GM19043 (cell line): ENCODE results near the gene L3MBTL4.
"Not testable (repeated sequence)": the region's sequence is repeated elsewhere in the genome, so short reads cannot be mapped to it uniquely, and the experiment has no call there.

ENCODE experiments used
- ATAC-seq: cut with Tn5 transposase; IDR thresholded peaks from one replicate; pipeline ENCODE4 v1.9.1; 2021; ENCODE audit warnings: low read depth; ENCODE audit not compliant: unreplicated experiment

The L3MBTL4 gene

DNA sequence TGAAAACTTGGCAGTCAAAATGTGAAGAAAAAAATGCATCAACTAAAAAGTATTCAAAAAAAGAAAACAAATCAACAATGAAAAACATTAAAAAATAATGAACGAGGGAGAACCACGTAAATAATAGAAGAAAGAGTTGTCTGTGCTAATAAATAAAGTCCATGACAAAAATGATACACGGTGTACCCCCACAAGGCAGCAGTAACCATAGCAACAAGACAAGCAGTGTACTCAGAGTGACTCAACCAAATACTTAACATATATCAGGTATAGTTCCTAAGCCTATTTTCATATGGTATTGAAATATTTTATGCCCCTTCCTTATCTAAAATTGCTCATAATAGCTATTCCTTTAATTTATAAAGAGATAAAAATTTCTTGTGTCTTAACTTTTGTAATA is 357.1 kb downstream of the L3MBTL4 start:
- ATAC-seq: no peak

DNA sequence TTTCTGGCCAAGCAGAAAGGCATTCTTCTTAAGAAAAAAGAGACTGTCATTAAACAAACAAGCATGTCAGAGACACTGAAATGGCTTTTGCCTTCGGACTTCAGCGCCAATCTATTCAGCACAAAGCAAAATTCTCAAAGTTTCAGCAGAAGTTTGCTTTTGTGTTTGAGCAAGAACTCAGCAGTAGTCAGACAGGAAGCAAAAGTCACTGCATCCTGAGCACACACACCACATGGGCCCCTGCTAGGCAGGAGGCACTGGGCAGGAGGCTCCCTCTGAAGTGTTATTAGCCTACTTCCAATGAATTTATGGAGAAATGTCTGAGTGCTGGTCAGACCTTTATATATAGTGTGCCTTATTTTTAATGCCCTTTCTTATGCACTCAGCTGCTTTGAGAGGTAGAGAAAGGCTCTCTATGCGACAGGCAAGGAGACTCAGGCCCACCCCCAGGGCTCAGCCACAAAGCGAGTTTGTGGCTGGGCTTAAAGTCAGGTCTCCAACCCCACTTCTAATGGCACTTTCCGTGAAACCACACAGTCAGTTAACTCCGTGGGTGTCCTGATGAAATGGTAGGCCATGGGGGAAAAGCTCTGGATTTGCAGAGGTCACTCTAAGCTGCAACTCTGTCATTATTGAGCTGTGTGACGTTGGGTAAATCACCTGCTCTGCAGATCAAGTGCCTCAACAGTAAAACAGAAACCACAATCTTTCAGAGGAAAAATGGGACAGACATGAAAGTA is 358.4 kb downstream of the L3MBTL4 start:
- no peak for ATAC-seq

DNA sequence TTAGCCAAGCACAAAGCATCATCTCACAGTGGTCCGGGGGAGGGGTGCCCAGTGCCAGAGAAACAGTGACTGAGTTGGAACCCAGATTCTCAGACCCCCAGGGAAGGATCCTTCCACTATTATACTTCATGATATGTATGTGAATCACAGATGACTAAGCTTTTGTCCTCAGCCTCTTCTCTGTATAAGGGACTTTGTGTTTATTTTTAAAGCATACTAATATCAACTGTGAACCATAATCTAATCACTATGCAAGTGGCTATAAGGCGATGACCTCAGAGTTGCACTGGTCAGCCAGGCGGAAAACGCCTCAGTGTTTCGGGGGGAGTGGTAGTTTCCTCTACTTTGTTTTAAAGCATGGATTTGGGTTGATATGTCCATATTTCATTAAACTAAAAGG is 359.0 kb downstream of the L3MBTL4 start:
- ATAC-seq: no peak

DNA sequence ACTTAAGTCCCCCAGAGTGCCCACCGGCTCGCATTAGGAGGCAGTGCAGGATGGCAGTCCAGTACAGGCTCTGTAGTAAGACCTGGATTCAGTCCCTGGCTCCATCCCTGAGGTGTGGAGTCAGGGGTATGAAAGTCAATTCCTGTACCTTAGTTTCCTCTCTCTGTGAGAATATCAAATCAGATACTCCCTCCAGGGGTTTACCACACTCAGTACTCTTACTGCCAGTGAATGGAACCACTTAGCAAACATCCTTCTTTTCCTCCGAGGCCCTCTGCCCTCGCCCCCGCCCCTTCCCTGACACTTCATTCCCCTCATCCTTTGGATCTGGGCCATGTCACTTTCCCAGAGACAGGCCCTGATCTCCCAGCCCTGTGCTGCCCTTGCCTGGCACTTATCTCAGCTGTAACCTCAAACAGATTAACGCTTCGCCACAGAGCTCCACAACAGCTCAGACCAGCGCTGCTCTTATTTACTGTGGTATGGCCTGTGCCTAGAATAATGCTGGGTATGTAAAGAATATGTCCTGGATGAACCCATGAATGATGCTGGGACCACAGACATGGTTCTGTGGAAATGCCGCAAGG is 360.4 kb downstream of the L3MBTL4 start:
- no peak for ATAC-seq

DNA sequence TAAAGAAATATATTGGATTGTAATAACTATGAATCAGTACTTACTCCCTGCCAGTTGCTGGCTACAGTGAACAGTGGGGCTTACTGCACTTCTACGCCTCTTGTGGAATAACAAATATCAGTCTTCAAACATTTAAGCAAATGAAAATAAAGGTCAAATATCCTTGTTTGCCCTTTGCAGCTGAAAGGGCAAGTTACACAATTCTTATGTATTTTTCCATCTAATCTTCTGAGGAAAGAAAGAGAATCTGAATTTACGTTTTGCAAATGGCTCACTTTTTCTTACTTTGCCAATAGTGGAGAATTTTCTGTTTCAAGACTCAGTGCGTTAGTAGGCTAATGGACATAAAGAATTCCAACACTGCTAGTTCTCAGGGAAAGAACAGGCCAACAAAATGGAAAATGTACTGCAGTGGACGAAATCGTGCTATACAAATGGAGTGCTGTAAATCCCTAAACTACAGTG is 362.2 kb downstream of the L3MBTL4 start:
- ATAC-seq: no peak

- not testable (repeated sequence) for ATAC-seq
Observed at GRCh38 chr18:6047596-6047995, 367.1 kb downstream of the L3MBTL4 start.

DNA sequence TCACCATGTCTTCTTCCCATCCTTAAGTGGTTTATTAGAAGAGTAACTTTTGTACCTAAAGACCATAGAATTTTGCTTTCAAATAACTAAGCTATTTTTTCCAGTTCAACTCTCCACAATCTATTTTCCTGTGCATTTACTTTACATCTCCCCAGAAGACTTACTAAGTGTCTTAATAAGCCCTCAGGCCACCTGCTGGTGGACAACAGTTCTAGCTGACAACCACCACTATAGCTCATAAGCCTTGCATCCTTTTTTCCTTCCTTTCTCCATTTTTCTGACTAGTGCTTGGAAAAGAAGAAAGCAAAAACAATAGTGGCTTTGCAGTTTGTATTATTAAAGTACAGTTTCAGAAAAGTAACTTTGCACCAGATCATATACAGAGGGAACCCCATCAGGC is 369.9 kb downstream of the L3MBTL4 start:
- no peak for ATAC-seq

GRCh38 chr18:6044319-6044718 is 370.4 kb downstream of the L3MBTL4 start:
- no peak for ATAC-seq

- no peak for ATAC-seq
Observed at GRCh38 chr18:6039055-6039454, 375.7 kb downstream of the L3MBTL4 start.

- ATAC-seq: no peak
Observed at GRCh38 chr18:6031442-6031841, 383.3 kb downstream of the L3MBTL4 start.

- ATAC-seq: no peak
Observed at GRCh38 chr18:6031002-6031401, 383.7 kb downstream of the L3MBTL4 start.

GRCh38 chr18:6024745-6025248 is 389.9 kb downstream of the L3MBTL4 start:
- ATAC-seq: no peak

GRCh38 chr18:6023551-6023950 is 391.2 kb downstream of the L3MBTL4 start:
- ATAC-seq: no peak

GRCh38 chr18:6022845-6023244 is 391.9 kb downstream of the L3MBTL4 start:
- no peak for ATAC-seq

GRCh38 chr18:6022074-6022444 is 392.7 kb downstream of the L3MBTL4 start:
- no peak for ATAC-seq

DNA sequence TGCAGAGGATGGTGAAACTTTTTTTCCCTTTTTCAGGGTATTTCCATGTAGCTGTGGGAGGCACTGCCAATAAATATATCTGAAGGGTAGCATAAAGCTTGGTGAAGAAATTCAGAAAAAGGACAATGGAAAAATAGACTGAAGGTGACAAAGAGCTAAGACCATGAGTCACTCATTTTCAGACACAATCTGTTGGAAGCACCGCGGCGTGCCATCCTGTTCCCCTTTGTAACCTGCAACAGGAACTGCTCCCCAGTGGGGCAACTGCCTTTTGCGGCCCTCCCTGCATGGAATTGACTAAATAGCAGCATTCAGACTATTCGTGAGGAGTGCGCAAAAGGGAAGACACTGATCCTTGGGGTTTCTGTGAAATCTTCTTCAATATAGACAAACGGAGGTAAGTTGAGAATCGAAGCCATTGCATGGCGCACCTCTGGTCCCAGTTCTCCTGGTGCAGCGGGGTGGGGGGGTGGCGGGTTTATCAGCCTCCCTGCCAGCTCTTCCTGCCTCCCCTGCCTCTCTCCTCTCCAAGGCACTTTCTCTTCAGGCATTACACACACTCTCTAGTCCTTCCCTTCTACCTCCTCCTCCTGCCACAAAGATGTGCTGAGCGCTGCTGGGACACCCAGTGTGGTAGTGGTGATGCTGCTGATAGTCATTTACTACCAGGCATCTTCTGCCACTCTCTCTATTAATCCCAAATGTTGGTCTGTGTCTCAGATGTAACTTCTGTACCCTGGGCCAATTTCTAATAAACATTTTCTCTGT is 393.2 kb downstream of the L3MBTL4 start:
- ATAC-seq: no peak

DNA sequence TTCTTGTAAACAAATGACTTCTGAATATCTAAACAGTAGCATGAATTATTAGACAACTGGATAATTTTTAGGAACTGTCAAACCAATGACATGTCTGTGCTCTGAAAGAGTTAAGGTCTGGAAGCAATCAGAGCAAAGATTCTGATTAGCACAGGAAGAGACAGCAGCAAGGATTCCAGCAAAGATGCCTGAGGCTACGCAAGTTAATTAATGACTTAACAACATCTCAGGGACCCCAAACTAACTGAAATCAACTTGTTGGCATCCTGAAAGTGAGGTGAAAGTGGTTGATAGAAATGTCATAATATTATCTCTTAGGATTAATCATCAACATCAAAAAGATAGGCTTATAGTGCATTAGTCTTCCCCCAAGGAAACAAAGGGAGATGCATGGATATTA is 396.0 kb downstream of the L3MBTL4 start:
- no peak for ATAC-seq

GRCh38 chr18:6017171-6017570 is 397.5 kb downstream of the L3MBTL4 start:
- no peak for ATAC-seq

- ATAC-seq: no peak
Observed at GRCh38 chr18:6015364-6015763, 399.3 kb downstream of the L3MBTL4 start.

DNA sequence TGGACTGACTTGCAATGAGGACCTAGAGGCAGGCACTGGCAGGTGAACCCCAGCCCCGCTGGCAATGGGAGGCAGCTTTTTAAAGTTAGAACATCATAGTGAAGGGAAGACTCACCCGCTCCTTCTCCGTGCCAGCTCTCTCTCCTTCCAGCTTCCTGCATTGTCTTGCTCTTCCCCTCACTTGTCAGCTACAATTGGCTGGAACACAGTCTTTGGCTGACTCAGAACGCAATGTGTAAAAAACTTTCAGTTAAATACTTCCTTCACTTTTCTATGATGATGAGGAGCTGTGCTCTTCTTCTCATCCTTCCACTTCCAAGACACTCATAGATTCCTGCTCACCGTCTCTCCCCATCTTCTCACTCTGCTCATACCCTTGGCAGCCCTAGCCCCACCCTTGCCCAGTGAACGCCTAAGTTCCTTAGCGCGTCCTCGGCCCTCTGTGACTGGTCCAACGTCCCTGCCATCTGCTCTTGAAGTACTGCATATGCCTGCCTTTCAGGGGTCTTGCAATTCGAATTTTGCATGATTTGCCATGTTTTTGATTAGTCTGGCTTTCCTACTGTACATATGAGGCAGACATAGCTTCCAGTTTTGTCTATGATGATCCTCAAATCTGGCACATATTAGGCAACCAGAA is 401.4 kb downstream of the L3MBTL4 start:
- ATAC-seq: no peak

DNA sequence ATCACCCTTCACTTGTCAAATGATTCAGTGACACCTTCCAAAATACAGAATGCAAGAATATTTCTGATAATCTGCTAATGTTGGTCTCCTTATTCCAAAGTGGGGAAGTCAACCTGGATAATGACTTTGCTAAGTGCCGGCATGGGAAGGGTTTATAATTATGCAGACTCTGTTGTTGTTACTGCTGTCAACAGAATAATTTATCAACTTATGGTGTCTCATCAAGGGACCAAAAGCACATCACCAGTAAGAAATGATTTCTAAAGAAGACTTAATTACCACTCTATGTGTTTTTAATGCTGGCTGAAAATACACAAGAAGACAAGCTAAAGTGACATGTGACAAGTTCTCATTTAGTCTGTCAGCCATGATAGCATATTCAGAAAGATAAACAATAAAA is 403.8 kb downstream of the L3MBTL4 start:
- ATAC-seq: no peak
